Measurements from ENCODE around the gene COL6A1.

The COL6A1 gene

GRCh38 chr21:45980697-45981096 is 873 bp upstream of the COL6A1 start:
- no peaks in the 10 kb centered on the region for H3K79me2 ChIP-seq
- TF ChIP-seq CTCF (IDR thresholded peaks at IDR 0.05), result no peak
- H3K27me3 ChIP-seq (ENCODE audit: control insufficient read depth, insufficient read depth, low read length), result no peaks in the 10 kb centered on the region
- peak overlapping the region; percentile 37 for H3K4me2 ChIP-seq (ENCODE audit: low read length)
- peak overlapping the region; percentile 76 for H2AFZ ChIP-seq
- no peak overlapping the region for H3K9ac ChIP-seq
- no peaks in the 10 kb centered on the region for H3K36me3 ChIP-seq (ENCODE audit: control insufficient read depth, insufficient read depth, low read length)
- H3K27ac ChIP-seq, result peak overlapping the region; percentile 47
- peak overlapping the region; percentile 50 for H3K4me3 ChIP-seq (ENCODE audit: low read depth, low read length)
- H3K9me3 ChIP-seq (ENCODE audit: control insufficient read depth, low read length), result no peaks in the 10 kb centered on the region
- no peaks in the 10 kb centered on the region for H3K4me1 ChIP-seq

GRCh38 chr21:45982092-45982757 is 655 bp downstream of the COL6A1 start:
- H2AFZ ChIP-seq, result peak overlapping the region; percentile 69
- TF ChIP-seq CTCF (IDR thresholded peaks at IDR 0.05), result no peak
- no peaks in the 10 kb centered on the region for H3K27me3 ChIP-seq (ENCODE audit: control insufficient read depth, insufficient read depth, low read length)
- no peaks in the 10 kb centered on the region for H3K79me2 ChIP-seq
- H3K4me3 ChIP-seq (ENCODE audit: low read depth, low read length), result peak overlapping the region; percentile 73
- H3K4me2 ChIP-seq (ENCODE audit: low read length), result peak overlapping the region; percentile 86
- H3K36me3 ChIP-seq (ENCODE audit: control insufficient read depth, insufficient read depth, low read length), result no peaks in the 10 kb centered on the region
- H3K4me1 ChIP-seq, result no peaks in the 10 kb centered on the region
- H3K9ac ChIP-seq, result peak overlapping the region; percentile 11
- peak overlapping the region; percentile 15 for H3K27ac ChIP-seq
- no peaks in the 10 kb centered on the region for H3K9me3 ChIP-seq (ENCODE audit: control insufficient read depth, low read length)

GRCh38 chr21:45982758-45983648 is 1.4 kb downstream of the COL6A1 start:
- H3K27ac ChIP-seq, result no peak overlapping the region

GRCh38 chr21:45983649-45983965 is 2.0 kb downstream of the COL6A1 start:
- Histone ChIP-seq H3K36me3 (ENCODE audit: control insufficient read depth, insufficient read depth, low read length) (no peaks in the 10 kb centered on the region), H3K4me3 (ENCODE audit: low read depth, low read length) (no peak overlapping the region)
- no peak for TF ChIP-seq CTCF (IDR thresholded peaks at IDR 0.05)

More at GRCh38 chr21:45982758-45983648, 1.4 kb downstream of the COL6A1 start:
- Histone ChIP-seq H3K9me3 (ENCODE audit: control insufficient read depth, low read length) (no peaks in the 10 kb centered on the region), H3K4me3 (ENCODE audit: low read depth, low read length) (peak overlapping the region; percentile 73), H3K4me1 (no peaks in the 10 kb centered on the region), H2AFZ (peak overlapping the region; percentile 69), H3K36me3 (ENCODE audit: control insufficient read depth, insufficient read depth, low read length) (no peaks in the 10 kb centered on the region), H3K27me3 (ENCODE audit: control insufficient read depth, insufficient read depth, low read length) (no peaks in the 10 kb centered on the region), H3K4me2 (ENCODE audit: low read length) (peak overlapping the region; percentile 86), H3K79me2 (no peaks in the 10 kb centered on the region), H3K9ac (no peak overlapping the region)
- no peak for TF ChIP-seq CTCF (IDR thresholded peaks at IDR 0.05)

More at GRCh38 chr21:45983649-45983965, 2.0 kb downstream of the COL6A1 start:
- Histone ChIP-seq H3K27ac (no peak overlapping the region), H3K9ac (no peak overlapping the region), H2AFZ (no peak overlapping the region), H3K4me2 (ENCODE audit: low read length) (no peak overlapping the region), H3K79me2 (no peaks in the 10 kb centered on the region), H3K27me3 (ENCODE audit: control insufficient read depth, insufficient read depth, low read length) (no peaks in the 10 kb centered on the region), H3K4me1 (no peaks in the 10 kb centered on the region), H3K9me3 (ENCODE audit: control insufficient read depth, low read length) (no peaks in the 10 kb centered on the region)
